Measurements from ENCODE around the gene SLC2A2.

SLC2A2 gene

DNA sequence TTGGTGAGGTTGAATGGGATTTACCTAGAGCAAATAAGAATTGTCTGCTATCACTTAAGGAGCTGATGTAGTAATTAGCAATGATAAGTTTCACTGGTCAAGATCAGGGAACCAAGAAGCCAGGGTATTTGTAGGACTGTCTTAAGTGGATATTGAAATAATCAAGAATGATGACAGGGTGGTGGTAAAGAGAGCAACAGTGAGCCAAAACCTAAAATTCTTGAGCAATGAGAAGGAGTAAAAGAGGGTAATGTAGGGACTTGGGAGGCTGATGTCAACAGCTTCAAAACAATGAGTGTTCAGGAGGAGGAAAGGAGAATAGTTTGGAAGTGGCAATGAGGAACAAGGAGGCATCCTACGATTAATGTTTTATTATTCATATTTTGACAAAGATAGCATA is 31.5 kb upstream of the SLC2A2 start:
- TF ChIP-seq, protein P1, sequence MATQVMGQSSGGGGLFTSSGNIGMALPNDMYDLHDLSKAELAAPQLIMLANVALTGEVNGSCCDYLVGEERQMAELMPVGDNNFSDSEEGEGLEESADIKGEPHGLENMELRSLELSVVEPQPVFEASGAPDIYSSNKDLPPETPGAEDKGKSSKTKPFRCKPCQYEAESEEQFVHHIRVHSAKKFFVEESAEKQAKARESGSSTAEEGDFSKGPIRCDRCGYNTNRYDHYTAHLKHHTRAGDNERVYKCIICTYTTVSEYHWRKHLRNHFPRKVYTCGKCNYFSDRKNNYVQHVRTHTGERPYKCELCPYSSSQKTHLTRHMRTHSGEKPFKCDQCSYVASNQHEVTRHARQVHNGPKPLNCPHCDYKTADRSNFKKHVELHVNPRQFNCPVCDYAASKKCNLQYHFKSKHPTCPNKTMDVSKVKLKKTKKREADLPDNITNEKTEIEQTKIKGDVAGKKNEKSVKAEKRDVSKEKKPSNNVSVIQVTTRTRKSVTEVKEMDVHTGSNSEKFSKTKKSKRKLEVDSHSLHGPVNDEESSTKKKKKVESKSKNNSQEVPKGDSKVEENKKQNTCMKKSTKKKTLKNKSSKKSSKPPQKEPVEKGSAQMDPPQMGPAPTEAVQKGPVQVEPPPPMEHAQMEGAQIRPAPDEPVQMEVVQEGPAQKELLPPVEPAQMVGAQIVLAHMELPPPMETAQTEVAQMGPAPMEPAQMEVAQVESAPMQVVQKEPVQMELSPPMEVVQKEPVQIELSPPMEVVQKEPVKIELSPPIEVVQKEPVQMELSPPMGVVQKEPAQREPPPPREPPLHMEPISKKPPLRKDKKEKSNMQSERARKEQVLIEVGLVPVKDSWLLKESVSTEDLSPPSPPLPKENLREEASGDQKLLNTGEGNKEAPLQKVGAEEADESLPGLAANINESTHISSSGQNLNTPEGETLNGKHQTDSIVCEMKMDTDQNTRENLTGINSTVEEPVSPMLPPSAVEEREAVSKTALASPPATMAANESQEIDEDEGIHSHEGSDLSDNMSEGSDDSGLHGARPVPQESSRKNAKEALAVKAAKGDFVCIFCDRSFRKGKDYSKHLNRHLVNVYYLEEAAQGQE (IDR thresholded peaks at IDR 0.05; ENCODE audit: insufficient read depth in 1 of 2, low read depth in 2 of 2, low read length in 2 of 2): no peak
- TF ChIP-seq SIN3A (IDR thresholded peaks at IDR 0.05; ENCODE audit: borderline replicate concordance, insufficient read depth, low read length) (no peak), TAF1 (IDR thresholded peaks at IDR 0.05; ENCODE audit: borderline replicate concordance, insufficient read depth, low read length) (no peak), POLR2AphosphoS5 (IDR thresholded peaks at IDR 0.05; ENCODE audit: low read depth, low read length) (no peak), FOXP2 (optimal IDR thresholded peaks at IDR 0.05; ENCODE audit: borderline replicate concordance, extremely low read depth, extremely low read length, insufficient read depth) (no peak)

DNA sequence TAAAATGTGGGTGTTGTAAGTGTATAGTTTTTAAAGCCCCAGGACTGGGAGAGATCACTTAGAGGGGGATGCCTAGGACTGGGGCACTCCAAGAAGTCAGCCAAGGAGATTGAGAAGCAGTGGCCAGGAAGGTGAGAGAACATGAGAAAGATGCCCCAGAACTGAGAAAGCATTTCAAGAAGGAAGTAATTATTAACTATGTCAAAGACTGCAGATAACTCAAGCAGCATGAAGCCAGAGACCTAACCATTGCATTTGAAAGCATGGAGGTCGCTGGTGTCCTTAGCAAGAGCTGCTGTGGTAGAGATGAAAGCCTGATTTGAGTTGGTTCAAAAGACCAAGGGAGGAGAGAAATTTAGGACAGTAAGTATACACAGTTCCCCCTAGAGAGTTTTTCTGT is 30.6 kb upstream of the SLC2A2 start:
- no peak for TF ChIP-seq SIN3A (IDR thresholded peaks at IDR 0.05; ENCODE audit: borderline replicate concordance, insufficient read depth, low read length)
- no peak for TF ChIP-seq POLR2AphosphoS5 (IDR thresholded peaks at IDR 0.05; ENCODE audit: low read depth, low read length)
- no peak for TF ChIP-seq TAF1 (IDR thresholded peaks at IDR 0.05; ENCODE audit: borderline replicate concordance, insufficient read depth, low read length)
- TF ChIP-seq, protein P1 (IDR thresholded peaks at IDR 0.05; ENCODE audit: insufficient read depth in 1 of 2, low read depth in 2 of 2, low read length in 2 of 2): no peak
- no peak for TF ChIP-seq FOXP2 (optimal IDR thresholded peaks at IDR 0.05; ENCODE audit: borderline replicate concordance, extremely low read depth, extremely low read length, insufficient read depth)

DNA sequence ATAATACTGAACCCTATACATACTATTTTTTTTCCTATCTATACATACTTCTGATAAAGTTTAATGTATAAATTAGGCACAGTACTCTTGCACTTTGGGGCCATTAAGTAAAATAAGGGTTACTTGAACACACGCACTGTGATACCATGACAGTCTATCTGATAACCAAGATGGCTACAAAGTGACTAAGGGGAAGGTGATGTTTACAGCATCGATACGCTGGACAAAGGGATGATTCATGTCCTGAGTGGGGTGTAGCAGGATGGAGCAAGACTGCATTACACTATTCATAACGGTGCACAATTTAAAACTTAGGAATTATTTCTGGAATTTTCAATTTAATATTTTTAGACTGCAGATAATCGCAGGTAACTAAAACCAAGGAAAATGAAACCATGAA is 30.0 kb upstream of the SLC2A2 start:
- TF ChIP-seq TAF1 (IDR thresholded peaks at IDR 0.05; ENCODE audit: borderline replicate concordance, insufficient read depth, low read length) (no peak), FOXP2 (optimal IDR thresholded peaks at IDR 0.05; ENCODE audit: borderline replicate concordance, extremely low read depth, extremely low read length, insufficient read depth) (no peak), POLR2AphosphoS5 (IDR thresholded peaks at IDR 0.05; ENCODE audit: low read depth, low read length) (no peak), SIN3A (IDR thresholded peaks at IDR 0.05; ENCODE audit: borderline replicate concordance, insufficient read depth, low read length) (no peak)
- TF ChIP-seq, protein P1 (IDR thresholded peaks at IDR 0.05; ENCODE audit: insufficient read depth in 1 of 2, low read depth in 2 of 2, low read length in 2 of 2): no peak

DNA sequence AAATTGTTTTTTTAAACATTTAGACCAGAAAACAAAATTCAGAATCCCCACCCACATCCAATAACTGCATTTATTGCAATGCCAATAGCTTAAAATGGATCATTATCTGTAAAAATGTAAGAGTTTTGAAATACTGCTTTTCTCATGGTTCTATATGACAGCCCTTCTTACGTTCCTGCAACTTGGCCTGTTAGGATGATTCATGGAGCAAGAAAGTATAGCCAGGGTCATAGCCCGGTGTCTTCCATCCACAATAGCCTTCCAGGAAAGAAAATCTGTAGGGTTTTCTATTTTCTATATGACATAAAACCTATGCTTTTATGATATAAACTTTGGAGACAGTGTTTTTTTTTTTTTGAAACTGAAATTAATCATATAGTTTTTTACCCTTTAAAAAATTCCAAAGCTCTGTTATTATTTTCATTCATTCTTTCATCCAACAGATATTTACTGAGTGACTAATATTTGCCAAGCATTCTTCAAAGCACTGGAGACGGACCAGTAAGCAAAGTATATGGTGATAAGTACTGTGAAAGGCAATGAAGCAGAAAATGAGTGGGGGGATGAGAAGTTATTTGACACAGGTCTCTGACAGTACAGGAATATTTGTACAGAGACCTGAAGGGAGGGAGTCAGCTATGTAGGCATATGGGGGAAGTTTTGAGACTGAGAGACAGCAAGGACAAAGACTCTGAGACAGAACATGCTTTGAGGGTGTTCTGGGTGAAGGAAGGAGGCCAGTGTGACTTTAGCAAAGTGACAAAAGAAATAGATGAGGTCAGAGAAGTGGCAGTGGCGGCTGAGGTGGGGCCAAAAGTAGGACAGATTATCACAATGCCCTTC is 29.0 kb upstream of the SLC2A2 start:
- no peak for TF ChIP-seq FOXP2 (optimal IDR thresholded peaks at IDR 0.05; ENCODE audit: borderline replicate concordance, extremely low read depth, extremely low read length, insufficient read depth)
- TF ChIP-seq, protein P1 (IDR thresholded peaks at IDR 0.05; ENCODE audit: insufficient read depth in 1 of 2, low read depth in 2 of 2, low read length in 2 of 2): no peak
- TF ChIP-seq SIN3A (IDR thresholded peaks at IDR 0.05; ENCODE audit: borderline replicate concordance, insufficient read depth, low read length): no peak
- no peak for TF ChIP-seq TAF1 (IDR thresholded peaks at IDR 0.05; ENCODE audit: borderline replicate concordance, insufficient read depth, low read length)
- no peak for TF ChIP-seq POLR2AphosphoS5 (IDR thresholded peaks at IDR 0.05; ENCODE audit: low read depth, low read length)

All from PFSK-1 (cell line).